Stimulated activated CD4-positive, alpha-beta T cell treated with anti-CD3 and anti-CD28 coated beads, Interleukin-15, amount 100 ng/mL, for 1 hour (primary cell): ENCODE results near the gene IGFN1.

ENCODE experiments used
- DNase-seq, 2 donors: peaks; one replicate each; pipeline ENCODE4 v3.0.0-alpha.2; 2020; ENCODE audit warnings: low read depth in 1 of 2, low spot score in 1 of 2

The IGFN1 gene

GRCh38 chr1:201184307-201185122, 6.1 kb upstream of the IGFN1 start:
- DNase-seq, result no peak

- DNase-seq, result no peak
Observed at GRCh38 chr1:201185123-201185453, 5.5 kb upstream of the IGFN1 start.

GRCh38 chr1:201185527-201186128, 5.0 kb upstream of the IGFN1 start:
- no peak for DNase-seq

- no peak for DNase-seq
Observed at GRCh38 chr1:201186192-201186591, 4.4 kb upstream of the IGFN1 start.

- DNase-seq, result no peak
Observed at GRCh38 chr1:201189085-201189484, 1.5 kb upstream of the IGFN1 start.

- no peak for DNase-seq
Observed at GRCh38 chr1:201190005-201190404, 619 bp upstream of the IGFN1 start.

- no peak for DNase-seq
Observed at GRCh38 chr1:201191653-201192260, 1.1 kb downstream of the IGFN1 start.

- DNase-seq, result no peak
Observed at GRCh38 chr1:201192261-201192788, 1.7 kb downstream of the IGFN1 start.

- DNase-seq, result no peak
Observed at GRCh38 chr1:201194046-201194445, 3.4 kb downstream of the IGFN1 start.

- no peak for DNase-seq
Observed at GRCh38 chr1:201198598-201198997, 8.0 kb downstream of the IGFN1 start.

- DNase-seq, result no peak
Observed at GRCh38 chr1:201205036-201205435, 14.4 kb downstream of the IGFN1 start.

- DNase-seq, result no peak
Observed at GRCh38 chr1:201206176-201206575, 15.6 kb downstream of the IGFN1 start.

GRCh38 chr1:201207046-201207445, 16.4 kb downstream of the IGFN1 start:
- DNase-seq, result no peak

- no peak for DNase-seq
Observed at GRCh38 chr1:201208236-201208635, 17.6 kb downstream of the IGFN1 start.

GRCh38 chr1:201212056-201212455, 21.4 kb downstream of the IGFN1 start:
- DNase-seq, result no peak

GRCh38 chr1:201212461-201213055, 21.9 kb downstream of the IGFN1 start:
- no peak for DNase-seq

- DNase-seq, result no peak
Observed at GRCh38 chr1:201213106-201213770, 22.6 kb downstream of the IGFN1 start.

- no peak for DNase-seq
Observed at GRCh38 chr1:201213926-201214325, 23.3 kb downstream of the IGFN1 start.

GRCh38 chr1:201214461-201214860, 23.8 kb downstream of the IGFN1 start:
- no peak for DNase-seq

GRCh38 chr1:201214886-201215285, 24.3 kb downstream of the IGFN1 start:
- no peak for DNase-seq
